GM18519 (cell line): ENCODE results near the gene CD300C.
"Not testable (repeated sequence)": the region's sequence is repeated elsewhere in the genome, so short reads cannot be mapped to it uniquely, and the experiment has no call there.

Experiments used
- ATAC-seq: cut with Tn5 transposase; IDR thresholded peaks from one replicate; pipeline ENCODE4 v1.9.1; 2021; ENCODE audit warnings: mild to moderate bottlenecking, moderate library complexity; ENCODE audit not compliant: unreplicated experiment, low FRiP score

CD300C gene

GRCh38 chr17:74545843-74546230, at the start of gene CD300C:
CD300C (minus strand) TSS chr17:74546115; CDS start chr17:74545782, 333 bp downstream.
- ATAC-seq = no peak

- no peak for ATAC-seq
These were observed 49.3 kb upstream of the CD300C start for GRCh38 chr17:74595037-74595750.

GRCh38 chr17:74592087-74592990, 46.4 kb upstream of the CD300C start, which contains the start of gene CD300LD:
CD300LD (minus strand) TSS chr17:74592283; CDS start chr17:74592202, 81 bp downstream.
- no peak for ATAC-seq

GRCh38 chr17:74591503-74591902, 45.6 kb upstream of the CD300C start:
- no peak for ATAC-seq

GRCh38 chr17:74585711-74586110, 39.8 kb upstream of the CD300C start:
- no peak for ATAC-seq

- ATAC-seq = no peak
These were observed 38.6 kb upstream of the CD300C start for GRCh38 chr17:74584292-74585060.

GRCh38 chr17:74582633-74583032, 36.7 kb upstream of the CD300C start:
- no peak for ATAC-seq

GRCh38 chr17:74579900-74580299, 34.0 kb upstream of the CD300C start:
- no peak for ATAC-seq

- no peak for ATAC-seq
These were observed 33.1 kb upstream of the CD300C start for GRCh38 chr17:74578979-74579378.

- no peak for ATAC-seq
These were observed 28.7 kb upstream of the CD300C start for GRCh38 chr17:74574489-74575142.

- not testable (repeated sequence) for ATAC-seq
These were observed 27.7 kb upstream of the CD300C start for GRCh38 chr17:74573635-74574034.

- no peak for ATAC-seq
These were observed 27.3 kb upstream of the CD300C start for GRCh38 chr17:74573169-74573568.

- ATAC-seq = no peak
These were observed 25.8 kb upstream of the CD300C start for GRCh38 chr17:74571621-74572270.

- ATAC-seq = no peak
These were observed 23.4 kb upstream of the CD300C start for GRCh38 chr17:74569020-74570003.

GRCh38 chr17:74568106-74568873, 22.4 kb upstream of the CD300C start:
- no peak for ATAC-seq

- ATAC-seq = no peak
These were observed 21.5 kb upstream of the CD300C start, which contains the start of gene CD300H for GRCh38 chr17:74567397-74567796. CD300H (minus strand) TSS chr17:74567509.

- ATAC-seq = no peak
These were observed 20.3 kb upstream of the CD300C start for GRCh38 chr17:74566132-74566753.
